A549 treated with GW870086 at 1 μM for 4 hours (cell line): ENCODE measurements around the gene PRPF40B. TPM values are rescaled to one million over a fixed set of nuclear protein-coding genes. Genes with fewer than 3 reads are reported as not detected.

Experiments used
- total RNA-seq: library from RNA; stranded (reverse); fragments of 200-300 nt; extraction: Qiagen RNA extraction; gene quantifications from 5 replicates; pipeline ENCODE4 v1.2.3, GENCODE V29; 2022; ENCODE audit warnings: low read depth

Gene PRPF40B
- 5.2 to 7.9 TPM (median 6.3 TPM) in 5 replicates for total RNA-seq

DNA sequence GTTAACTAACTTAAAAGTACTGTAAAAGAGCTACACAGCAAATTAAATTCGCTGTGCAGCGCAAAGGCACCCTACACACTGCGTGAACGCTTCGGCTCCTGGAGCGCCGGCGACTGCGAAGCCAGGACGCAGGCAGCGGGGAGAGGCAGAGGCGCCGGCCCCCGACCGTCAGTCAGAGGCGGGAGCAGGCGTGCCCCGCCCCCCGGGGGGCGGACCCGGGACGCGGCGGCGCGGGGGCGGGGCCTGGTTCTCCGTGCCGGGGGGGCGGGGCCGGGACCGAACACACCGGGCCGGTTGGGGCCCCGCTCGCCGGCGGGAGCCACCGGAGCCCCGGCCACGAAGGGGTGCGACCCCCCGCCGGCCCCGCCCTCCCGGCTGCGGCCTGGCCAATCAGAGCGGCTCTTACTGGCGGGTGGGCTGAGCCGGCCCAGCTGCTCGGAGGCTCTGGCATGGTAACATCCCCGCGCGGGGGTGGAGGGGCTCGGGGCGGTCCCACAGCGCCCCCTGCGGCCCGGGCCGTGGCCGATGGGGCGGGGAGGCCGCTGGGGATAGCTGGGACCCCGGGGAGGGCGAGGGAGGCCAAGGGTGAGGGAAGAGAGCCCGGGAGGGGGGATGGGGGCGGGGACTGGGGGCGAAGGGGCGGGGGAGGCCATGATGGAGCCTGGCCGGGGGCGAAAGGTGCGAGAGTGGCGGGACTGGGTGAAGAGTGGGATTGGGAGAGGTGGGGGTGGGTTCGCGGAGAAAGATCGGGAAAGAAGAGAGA, at the start of gene PRPF40B:
TSS of gene PRPF40B (plus strand) at position 420 of the 763 bp plus-strand sequence. CDS start at position 450, 30 bp downstream.

DNA sequence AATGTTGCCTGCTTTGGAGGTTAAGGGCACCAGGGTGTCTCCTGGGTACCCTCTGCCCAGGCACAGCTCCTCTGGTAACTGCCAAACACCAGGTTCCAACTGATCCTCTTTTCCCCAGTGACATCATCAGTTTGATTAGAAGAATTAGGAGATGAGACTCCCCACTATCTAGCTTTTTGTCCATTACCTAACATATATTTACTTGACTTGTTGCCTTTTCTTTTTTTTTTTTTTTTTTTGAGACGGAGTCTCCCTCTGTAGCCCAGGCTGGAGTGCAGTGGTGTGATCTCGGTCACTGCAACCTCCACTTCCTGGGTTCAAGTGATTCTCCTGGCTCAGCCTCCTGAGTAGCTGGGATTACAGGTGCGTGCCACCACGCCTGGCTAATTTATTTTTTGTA, 17.8 kb upstream of the PRPF40B start, which contains the start of gene FAM186B:
TSS of gene FAM186B (minus strand) at position 101 of the 400 bp plus-strand sequence. CDS start 162 bp downstream, outside the sequence.

Other genes with a start within 250 kb of the PRPF40B start
- 1.2 to 3.2 TPM (median 2.8 TPM) in 5 replicates for gene KCNH3, start 84.5 kb upstream of the PRPF40B start, total RNA-seq
- gene MCRS1, start 55.4 kb upstream of the PRPF40B start, total RNA-seq, result 58.2 to 66.0 TPM (median 64.9 TPM) in 5 replicates
- 0.08 to 0.16 TPM (median 0.13 TPM) in 4 of 5 replicates, not detected in the other for gene FAM186B, start 17.9 kb upstream of the PRPF40B start, total RNA-seq
- gene FMNL3, start 83.8 kb downstream of the PRPF40B start, total RNA-seq, result 1.3 to 2.1 TPM (median 1.8 TPM) in 5 replicates
- 390 to 492 TPM (median 490 TPM) in 5 replicates for gene TMBIM6, start 118.0 kb downstream of the PRPF40B start, total RNA-seq
- gene NCKAP5L, start 204.9 kb downstream of the PRPF40B start, total RNA-seq, result 7.5 to 9.3 TPM (median 8.1 TPM) in 5 replicates
- 3.8 to 4.4 TPM (median 4.2 TPM) in 5 replicates for gene BCDIN3D, start 219.5 kb downstream of the PRPF40B start, total RNA-seq